Lower leg skin (tissue), 3 donors: ENCODE results near the gene PRDM8.

Experiments
- POLR2A ChIP-seq, 2 donors: fragments of 450-650 bp; IDR thresholded peaks; one replicate each; pipeline ENCODE4 v1.6.1; 2016 to 2017; ENCODE audit warnings: antibody characterized with exemption in 2 of 2, mild to moderate bottlenecking in 1 of 2, moderate library complexity in 1 of 2
- TF ChIP-seq, protein P1 (sequence below), 3 donors: fragments of 450-650 bp; IDR thresholded peaks; one replicate each; pipeline ENCODE4 v1.5.1; 2016; ENCODE audit warnings: antibody characterized with exemption in 3 of 3, mild to moderate bottlenecking in 3 of 3, moderate library complexity in 2 of 3

- TF ChIP-seq, protein P1, sequence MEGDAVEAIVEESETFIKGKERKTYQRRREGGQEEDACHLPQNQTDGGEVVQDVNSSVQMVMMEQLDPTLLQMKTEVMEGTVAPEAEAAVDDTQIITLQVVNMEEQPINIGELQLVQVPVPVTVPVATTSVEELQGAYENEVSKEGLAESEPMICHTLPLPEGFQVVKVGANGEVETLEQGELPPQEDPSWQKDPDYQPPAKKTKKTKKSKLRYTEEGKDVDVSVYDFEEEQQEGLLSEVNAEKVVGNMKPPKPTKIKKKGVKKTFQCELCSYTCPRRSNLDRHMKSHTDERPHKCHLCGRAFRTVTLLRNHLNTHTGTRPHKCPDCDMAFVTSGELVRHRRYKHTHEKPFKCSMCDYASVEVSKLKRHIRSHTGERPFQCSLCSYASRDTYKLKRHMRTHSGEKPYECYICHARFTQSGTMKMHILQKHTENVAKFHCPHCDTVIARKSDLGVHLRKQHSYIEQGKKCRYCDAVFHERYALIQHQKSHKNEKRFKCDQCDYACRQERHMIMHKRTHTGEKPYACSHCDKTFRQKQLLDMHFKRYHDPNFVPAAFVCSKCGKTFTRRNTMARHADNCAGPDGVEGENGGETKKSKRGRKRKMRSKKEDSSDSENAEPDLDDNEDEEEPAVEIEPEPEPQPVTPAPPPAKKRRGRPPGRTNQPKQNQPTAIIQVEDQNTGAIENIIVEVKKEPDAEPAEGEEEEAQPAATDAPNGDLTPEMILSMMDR (IDR thresholded peaks at IDR 0.05): no peak
- TF ChIP-seq POLR2A (IDR thresholded peaks at IDR 0.05): no peak
Observed at GRCh38 chr4:80171656-80172055, 25.6 kb upstream of the PRDM8 start.
